Measurements from ENCODE around the gene ANKFY1.

DNA sequence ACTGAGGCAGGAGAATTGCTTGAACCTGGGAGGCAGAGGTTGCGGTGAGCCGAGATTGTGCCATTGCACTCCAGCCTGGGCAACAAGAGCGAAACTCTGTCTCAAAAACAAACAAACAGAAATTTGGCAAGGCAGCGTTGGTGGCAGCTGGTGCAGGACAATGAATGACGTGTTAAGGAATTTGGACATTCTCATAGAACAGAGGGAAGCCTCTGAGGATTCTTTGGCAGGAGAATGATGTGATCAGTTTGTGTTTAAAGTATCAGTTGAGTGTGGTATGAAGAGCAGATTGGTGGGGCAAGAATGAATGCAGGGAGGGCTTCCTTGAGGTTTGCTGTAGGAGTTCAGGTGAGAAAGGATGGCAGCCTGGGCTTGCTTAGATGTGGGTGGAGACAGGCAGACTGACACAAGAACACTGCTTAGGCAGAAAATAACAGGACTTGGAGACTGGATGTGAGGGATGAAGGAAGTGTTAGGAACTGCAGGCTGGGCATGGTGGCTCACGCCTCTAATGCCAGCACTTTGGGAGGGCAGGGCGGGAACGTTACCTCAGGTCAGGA, 115.9 kb downstream of the ANKFY1 start:
- no peak for TF ChIP-seq EZH2phosphoT487 (IDR thresholded peaks at IDR 0.05; ENCODE audit: borderline replicate concordance, low read depth)
- TF ChIP-seq, protein P1, sequence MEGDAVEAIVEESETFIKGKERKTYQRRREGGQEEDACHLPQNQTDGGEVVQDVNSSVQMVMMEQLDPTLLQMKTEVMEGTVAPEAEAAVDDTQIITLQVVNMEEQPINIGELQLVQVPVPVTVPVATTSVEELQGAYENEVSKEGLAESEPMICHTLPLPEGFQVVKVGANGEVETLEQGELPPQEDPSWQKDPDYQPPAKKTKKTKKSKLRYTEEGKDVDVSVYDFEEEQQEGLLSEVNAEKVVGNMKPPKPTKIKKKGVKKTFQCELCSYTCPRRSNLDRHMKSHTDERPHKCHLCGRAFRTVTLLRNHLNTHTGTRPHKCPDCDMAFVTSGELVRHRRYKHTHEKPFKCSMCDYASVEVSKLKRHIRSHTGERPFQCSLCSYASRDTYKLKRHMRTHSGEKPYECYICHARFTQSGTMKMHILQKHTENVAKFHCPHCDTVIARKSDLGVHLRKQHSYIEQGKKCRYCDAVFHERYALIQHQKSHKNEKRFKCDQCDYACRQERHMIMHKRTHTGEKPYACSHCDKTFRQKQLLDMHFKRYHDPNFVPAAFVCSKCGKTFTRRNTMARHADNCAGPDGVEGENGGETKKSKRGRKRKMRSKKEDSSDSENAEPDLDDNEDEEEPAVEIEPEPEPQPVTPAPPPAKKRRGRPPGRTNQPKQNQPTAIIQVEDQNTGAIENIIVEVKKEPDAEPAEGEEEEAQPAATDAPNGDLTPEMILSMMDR (IDR thresholded peaks at IDR 0.05), result no peak
- TF ChIP-seq YY1 (IDR thresholded peaks at IDR 0.05; ENCODE audit: low read depth), result no peak
- TF ChIP-seq GABPA (IDR thresholded peaks at IDR 0.05; ENCODE audit: low read depth), result no peak
- TF ChIP-seq SIN3A (IDR thresholded peaks at IDR 0.05; ENCODE audit: borderline replicate concordance, low read depth, low read length), result no peak
- TF ChIP-seq MAX (IDR thresholded peaks at IDR 0.05; ENCODE audit: low read depth), result no peak
- no peak for TF ChIP-seq JUND (IDR thresholded peaks at IDR 0.05)
- TF ChIP-seq, protein P2, sequence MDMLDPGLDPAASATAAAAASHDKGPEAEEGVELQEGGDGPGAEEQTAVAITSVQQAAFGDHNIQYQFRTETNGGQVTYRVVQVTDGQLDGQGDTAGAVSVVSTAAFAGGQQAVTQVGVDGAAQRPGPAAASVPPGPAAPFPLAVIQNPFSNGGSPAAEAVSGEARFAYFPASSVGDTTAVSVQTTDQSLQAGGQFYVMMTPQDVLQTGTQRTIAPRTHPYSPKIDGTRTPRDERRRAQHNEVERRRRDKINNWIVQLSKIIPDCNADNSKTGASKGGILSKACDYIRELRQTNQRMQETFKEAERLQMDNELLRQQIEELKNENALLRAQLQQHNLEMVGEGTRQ (IDR thresholded peaks at IDR 0.05; ENCODE audit: borderline replicate concordance, low read depth, low read length), result no peak
- TF ChIP-seq NFIC (IDR thresholded peaks at IDR 0.05; ENCODE audit: borderline replicate concordance), result no peak
- no peak for TF ChIP-seq ZBTB33 (IDR thresholded peaks at IDR 0.05; ENCODE audit: borderline replicate concordance, low read depth)
- TF ChIP-seq POLR2AphosphoS5 (IDR thresholded peaks at IDR 0.05; ENCODE audit: low read depth, low read length), result no peak
- no peak for TF ChIP-seq FOXM1 (IDR thresholded peaks at IDR 0.05; ENCODE audit: low read depth)
- TF ChIP-seq RAD21 (IDR thresholded peaks at IDR 0.05; ENCODE audit: low read length), result no peak
- TF ChIP-seq RCOR1 (IDR thresholded peaks at IDR 0.05; ENCODE audit: low read length), result no peak

Measured in SK-N-SH (cell line).